Gastrocnemius medialis (tissue), 4 donors: ENCODE measurements around the gene PPM1L. TPM values are rescaled to one million over a fixed set of nuclear protein-coding genes. Genes with fewer than 3 reads are reported as not detected.

Experiments
- ATAC-seq, 2 donors: fragments of 150-250 bp; one replicate each; pipeline ENCODE4 v1.9.1; 2016
- DNase-seq, 2 donors: peaks; one replicate each; pipeline ENCODE4 v3.0.0-alpha.2; 2019
- H3K27ac ChIP-seq, 4 donors: fragments of 200-600 bp; sonication (generic); 1 replicate in 1 of 4; 2 replicates in 3 of 4; pipeline ENCODE4 v1.5.1; 2016 to 2018; ENCODE audit warnings: mild to moderate bottlenecking in 2 of 4, moderate library complexity in 1 of 4
- H3K27me3 ChIP-seq, 3 donors: fragments of 200-600 bp; sonication (generic) in 2 of 3; 1 replicate in 1 of 3; 2 replicates in 2 of 3; pipeline versions ENCODE4 v1.5.1 to v1.6.0; 2016 to 2019; ENCODE audit warnings: mild to moderate bottlenecking in 1 of 3, moderate library complexity in 1 of 3
- H3K36me3 ChIP-seq, 2 donors: fragments of 200-600 bp; sonication (generic) in 1 of 2; one replicate each; pipeline ENCODE4 v1.5.1; 2017 to 2018
- H3K4me1 ChIP-seq, 2 donors: fragments of 200-600 bp; sonication (generic) in 1 of 2; one replicate each; pipeline ENCODE4 v1.5.1; 2016 to 2017; ENCODE audit warnings: mild to moderate bottlenecking in 2 of 2
- H3K4me3 ChIP-seq, 4 donors: fragments of 200-600 bp; sonication (generic) in 3 of 4; 1 replicate in 1 of 4; 2 replicates in 3 of 4; pipeline ENCODE4 v1.5.1; 2016 to 2019; ENCODE audit warnings: mild to moderate bottlenecking in 2 of 4
- H3K9me3 ChIP-seq, 3 donors: fragments of 200-600 bp; sonication (generic) in 2 of 3; 1 replicate in 1 of 3; 2 replicates in 2 of 3; pipeline ENCODE4 v1.5.1; 2016 to 2019
- CTCF ChIP-seq, 5 experiments: fragments of 450-650 bp in 3 of 5; fragments of 200-600 bp in 2 of 5; sonication (generic) in 2 of 5; IDR thresholded peaks in 4 of 5; conservative IDR thresholded peaks in 1 of 5; 1 replicate in 4 of 5; 2 replicates in 1 of 5; pipeline ENCODE4 v1.5.1; 2016 to 2019; ENCODE audit warnings: antibody characterized with exemption in 5 of 5, mild to moderate bottlenecking in 3 of 5, moderate library complexity in 3 of 5
- POLR2A ChIP-seq, 2 donors: fragments of 450-650 bp; IDR thresholded peaks; one replicate each; pipeline ENCODE4 v1.6.1; 2017; ENCODE audit warnings: antibody characterized with exemption in 2 of 2, mild to moderate bottlenecking in 2 of 2, moderate library complexity in 2 of 2
- in situ Hi-C, 4 donors: fragments of 200-750 bp; cut with MboI; loops; one replicate each; pipeline versions ENCODE4 v1.15.0 to v1.8.0; 2017; ENCODE audit warnings: low sequenced_read_pairs in 4 of 4
- intact Hi-C: fragments of 100-400 bp; cut with DNase I; formaldehyde crosslinking; loops from one replicate; pipeline ENCODE4 v1.15.1; 2023; ENCODE audit warnings: low total_unique reads
- total RNA-seq, 4 donors: library from RNA; depleted of rRNA; stranded (reverse); fragments of >200 nt; gene quantifications; one replicate each; pipeline versions ENCODE4 v1.1.0 to v1.2.3, GENCODE V29; 2016

PPM1L gene
- total RNA-seq, 4 donors from 2014 or later: 85.0 to 243 (median 122) TPM

- no peaks in the 10 kb centered on the region for H3K36me3 ChIP-seq
- in situ Hi-C loops: no loop called here
- peaks cover 8 to 41% of the 10 kb centered on the region in 2 donors for H3K4me1 ChIP-seq
- intact Hi-C loops: no loop called here
- H3K27ac ChIP-seq: no peak overlapping the region
- no peaks in the 10 kb centered on the region for H3K27me3 ChIP-seq
- H3K9me3 ChIP-seq: no peaks in the 10 kb centered on the region
- ATAC-seq: no peak
- no peak for TF ChIP-seq POLR2A (IDR thresholded peaks at IDR 0.05)
- TF ChIP-seq CTCF (IDR thresholded peaks at IDR 0.05 in 4 of 5, conservative IDR thresholded peaks at IDR 0.05 in 1 of 5): no peak
- DNase-seq: no peak
- no peak overlapping the region for H3K4me3 ChIP-seq
Observed at GRCh38 chr3:160906646-160907045, 150.6 kb downstream of the PPM1L start.

- ATAC-seq: no peak
- in situ Hi-C loops: no loop called here
Observed at GRCh38 chr3:160909917-160910316, 153.9 kb downstream of the PPM1L start.

GRCh38 chr3:160911411-160911810, 155.4 kb downstream of the PPM1L start:
- intact Hi-C loops: no loop called here
- no peak for DNase-seq
- Histone ChIP-seq H3K9me3 (no peaks in the 10 kb centered on the region), H3K27ac (no peak overlapping the region), H3K27me3 (no peaks in the 10 kb centered on the region), H3K4me3 (no peak overlapping the region), H3K36me3 (no peaks in the 10 kb centered on the region), H3K4me1 (peaks cover 3 to 19% of the 10 kb centered on the region in 2 donors)
- in situ Hi-C loops: no loop called here
- no peak for TF ChIP-seq POLR2A (IDR thresholded peaks at IDR 0.05)
- TF ChIP-seq CTCF (IDR thresholded peaks at IDR 0.05 in 4 of 5, conservative IDR thresholded peaks at IDR 0.05 in 1 of 5): no peak
- no peak for ATAC-seq

More at GRCh38 chr3:160909917-160910316, 153.9 kb downstream of the PPM1L start:
- Histone ChIP-seq H3K27ac (no peak overlapping the region), H3K4me3 (no peak overlapping the region), H3K4me1 (peaks cover 3 to 19% of the 10 kb centered on the region in 2 donors), H3K27me3 (no peaks in the 10 kb centered on the region), H3K9me3 (no peaks in the 10 kb centered on the region), H3K36me3 (no peaks in the 10 kb centered on the region)
- DNase-seq: no peak
- TF ChIP-seq POLR2A (IDR thresholded peaks at IDR 0.05) (no peak), CTCF (IDR thresholded peaks at IDR 0.05 in 4 of 5, conservative IDR thresholded peaks at IDR 0.05 in 1 of 5) (no peak)
- intact Hi-C loops: no loop called here

DNA sequence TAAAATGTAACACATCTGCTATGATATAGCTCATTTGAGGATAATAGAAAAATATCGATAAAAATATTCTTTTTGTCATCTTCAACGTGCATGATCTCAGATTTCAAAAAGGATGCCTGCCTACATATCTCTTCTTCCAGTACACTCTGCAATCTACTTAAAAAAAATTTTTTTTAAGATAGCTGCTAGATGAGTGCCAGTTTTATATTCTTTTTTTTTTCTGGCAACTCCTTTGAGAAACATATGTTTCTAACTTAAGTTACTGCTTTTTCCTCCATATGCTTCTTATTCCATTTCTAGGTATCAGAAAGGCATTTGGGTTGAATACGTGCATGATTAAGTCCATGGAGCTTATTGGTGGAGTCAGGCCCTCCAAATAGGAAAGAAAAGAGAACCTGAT, 160.4 kb downstream of the PPM1L start:
- Histone ChIP-seq H3K4me3 (no peak overlapping the region), H3K36me3 (no peaks in the 10 kb centered on the region), H3K4me1 (peaks cover 0 to 11% of the 10 kb centered on the region in 2 donors), H3K27me3 (no peaks in the 10 kb centered on the region), H3K27ac (no peak overlapping the region), H3K9me3 (no peaks in the 10 kb centered on the region)
- ATAC-seq (no peak), DNase-seq (no peak)
- intact Hi-C loops: no loop called here
- in situ Hi-C loops: no loop called here
- no peak for TF ChIP-seq CTCF (IDR thresholded peaks at IDR 0.05 in 4 of 5, conservative IDR thresholded peaks at IDR 0.05 in 1 of 5)
- no peak for TF ChIP-seq POLR2A (IDR thresholded peaks at IDR 0.05)

GRCh38 chr3:160919942-160920341, 163.9 kb downstream of the PPM1L start:
- ATAC-seq: peak in 1 of 2 donors; percentile 22
- intact Hi-C loops: no loop called here
- H3K4me1 ChIP-seq: peaks cover 14 to 15% of the 10 kb centered on the region in 2 donors
- no peaks in the 10 kb centered on the region for H3K27me3 ChIP-seq
- TF ChIP-seq CTCF (IDR thresholded peaks at IDR 0.05 in 4 of 5, conservative IDR thresholded peaks at IDR 0.05 in 1 of 5) (no peak), POLR2A (IDR thresholded peaks at IDR 0.05) (no peak)
- H3K9me3 ChIP-seq: no peaks in the 10 kb centered on the region
- no peak overlapping the region for H3K27ac ChIP-seq
- no peak overlapping the region for H3K4me3 ChIP-seq
- no peak for DNase-seq
- in situ Hi-C loops: no loop called here
- no peaks in the 10 kb centered on the region for H3K36me3 ChIP-seq
